Measurements from ENCODE around the gene NCOA7.

The NCOA7 gene

DNA sequence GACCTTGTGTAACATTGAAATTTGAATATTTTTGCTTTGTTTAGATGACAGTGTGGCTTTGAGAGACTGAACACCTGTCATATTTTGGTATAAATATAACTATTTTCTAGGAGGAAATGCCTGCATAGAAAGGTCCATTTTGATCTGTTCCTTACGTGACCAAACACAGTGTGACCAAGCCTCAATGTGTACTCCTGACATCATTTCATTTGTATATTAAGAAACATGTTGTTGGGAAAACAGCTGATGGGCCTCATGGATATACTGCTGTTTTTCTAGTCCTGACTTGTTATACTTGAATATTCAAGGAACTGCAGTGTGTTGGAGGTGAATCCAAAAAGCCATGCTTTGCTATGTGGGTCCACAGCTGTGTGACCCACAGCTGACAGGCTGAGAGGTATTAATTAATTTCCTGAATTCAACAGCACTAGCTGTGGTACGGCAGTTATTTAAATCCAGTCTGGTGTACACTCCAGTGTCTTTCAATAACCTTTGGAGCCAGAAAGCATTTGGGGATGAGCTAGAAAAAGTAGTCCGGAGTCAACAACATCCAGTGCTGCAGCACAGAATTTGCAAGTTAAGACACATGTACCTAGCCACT is 18.9 kb downstream of the NCOA7 start:
- no peak for DNase-seq (ENCODE audit: extremely low read depth, insufficient read length)
- no peak overlapping the region for H3K4me3 ChIP-seq (replicated peaks; ENCODE audit: low read depth, low read length)
- H3K27me3 ChIP-seq (replicated peaks; ENCODE audit: control insufficient read depth, insufficient read depth, low read length), result no peaks in the 10 kb centered on the region
- H3K36me3 ChIP-seq (ENCODE audit: control insufficient read depth, insufficient read depth, low read length), result no peaks in the 10 kb centered on the region; the same call in 1 of the 2 replicates
- TF ChIP-seq, protein P1, sequence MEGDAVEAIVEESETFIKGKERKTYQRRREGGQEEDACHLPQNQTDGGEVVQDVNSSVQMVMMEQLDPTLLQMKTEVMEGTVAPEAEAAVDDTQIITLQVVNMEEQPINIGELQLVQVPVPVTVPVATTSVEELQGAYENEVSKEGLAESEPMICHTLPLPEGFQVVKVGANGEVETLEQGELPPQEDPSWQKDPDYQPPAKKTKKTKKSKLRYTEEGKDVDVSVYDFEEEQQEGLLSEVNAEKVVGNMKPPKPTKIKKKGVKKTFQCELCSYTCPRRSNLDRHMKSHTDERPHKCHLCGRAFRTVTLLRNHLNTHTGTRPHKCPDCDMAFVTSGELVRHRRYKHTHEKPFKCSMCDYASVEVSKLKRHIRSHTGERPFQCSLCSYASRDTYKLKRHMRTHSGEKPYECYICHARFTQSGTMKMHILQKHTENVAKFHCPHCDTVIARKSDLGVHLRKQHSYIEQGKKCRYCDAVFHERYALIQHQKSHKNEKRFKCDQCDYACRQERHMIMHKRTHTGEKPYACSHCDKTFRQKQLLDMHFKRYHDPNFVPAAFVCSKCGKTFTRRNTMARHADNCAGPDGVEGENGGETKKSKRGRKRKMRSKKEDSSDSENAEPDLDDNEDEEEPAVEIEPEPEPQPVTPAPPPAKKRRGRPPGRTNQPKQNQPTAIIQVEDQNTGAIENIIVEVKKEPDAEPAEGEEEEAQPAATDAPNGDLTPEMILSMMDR (IDR thresholded peaks at IDR 0.05; ENCODE audit: insufficient read depth, low read length, poor library complexity, severe bottlenecking), result no peak

DNA sequence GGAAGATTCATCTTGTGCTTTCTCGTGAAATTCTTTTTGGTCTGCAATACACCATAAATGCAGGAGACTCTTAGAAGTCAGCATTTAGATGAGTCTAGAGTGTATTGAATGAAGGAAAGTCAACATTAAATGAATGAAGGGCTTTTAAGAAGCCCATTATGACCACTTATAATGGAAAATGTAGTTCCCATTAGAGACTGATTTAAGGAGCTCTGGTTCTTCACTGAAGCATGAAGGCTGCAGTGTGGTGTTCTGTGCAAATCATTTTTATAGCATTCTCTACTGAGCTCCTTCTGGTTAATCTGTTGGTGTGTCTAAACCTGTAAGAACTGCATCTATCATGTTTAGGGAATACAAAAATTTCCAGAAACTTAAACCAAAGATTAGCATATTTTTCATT is 19.7 kb downstream of the NCOA7 start:
- Histone ChIP-seq H3K4me3 (replicated peaks; ENCODE audit: low read depth, low read length) (no peak overlapping the region), H3K36me3 (ENCODE audit: control insufficient read depth, insufficient read depth, low read length) (no peaks in the 10 kb centered on the region; the same call in 1 of the 2 replicates), H3K27me3 (replicated peaks; ENCODE audit: control insufficient read depth, insufficient read depth, low read length) (no peaks in the 10 kb centered on the region)
- DNase-seq (ENCODE audit: extremely low read depth, insufficient read length), result no peak
- TF ChIP-seq, protein P1 (IDR thresholded peaks at IDR 0.05; ENCODE audit: insufficient read depth, low read length, poor library complexity, severe bottlenecking), result no peak

DNA sequence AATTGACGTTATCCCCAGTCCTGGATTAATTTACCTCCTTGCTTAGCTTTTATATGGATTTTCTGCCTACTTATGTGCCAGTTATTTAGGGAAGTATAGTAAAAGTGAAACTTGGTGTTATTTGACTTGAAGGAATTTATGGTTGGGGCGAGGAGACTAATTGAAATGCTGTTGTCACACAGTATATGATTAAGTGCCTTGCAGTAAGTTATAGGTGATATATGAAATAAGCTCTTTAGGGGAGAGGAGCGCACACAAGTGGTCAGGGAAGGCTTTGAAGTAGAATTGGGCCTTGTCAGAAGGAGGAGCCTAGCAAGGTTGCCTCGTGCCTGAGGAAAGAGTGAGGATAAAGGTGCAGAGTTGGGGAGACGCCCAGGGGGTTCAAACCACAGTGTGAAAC is 20.5 kb downstream of the NCOA7 start:
- no peak for DNase-seq (ENCODE audit: extremely low read depth, insufficient read length)
- Histone ChIP-seq H3K4me3 (replicated peaks; ENCODE audit: low read depth, low read length) (no peak overlapping the region), H3K27me3 (replicated peaks; ENCODE audit: control insufficient read depth, insufficient read depth, low read length) (no peaks in the 10 kb centered on the region), H3K36me3 (ENCODE audit: control insufficient read depth, insufficient read depth, low read length) (no peaks in the 10 kb centered on the region; the same call in 1 of the 2 replicates)
- TF ChIP-seq, protein P1 (IDR thresholded peaks at IDR 0.05; ENCODE audit: insufficient read depth, low read length, poor library complexity, severe bottlenecking), result no peak

DNA sequence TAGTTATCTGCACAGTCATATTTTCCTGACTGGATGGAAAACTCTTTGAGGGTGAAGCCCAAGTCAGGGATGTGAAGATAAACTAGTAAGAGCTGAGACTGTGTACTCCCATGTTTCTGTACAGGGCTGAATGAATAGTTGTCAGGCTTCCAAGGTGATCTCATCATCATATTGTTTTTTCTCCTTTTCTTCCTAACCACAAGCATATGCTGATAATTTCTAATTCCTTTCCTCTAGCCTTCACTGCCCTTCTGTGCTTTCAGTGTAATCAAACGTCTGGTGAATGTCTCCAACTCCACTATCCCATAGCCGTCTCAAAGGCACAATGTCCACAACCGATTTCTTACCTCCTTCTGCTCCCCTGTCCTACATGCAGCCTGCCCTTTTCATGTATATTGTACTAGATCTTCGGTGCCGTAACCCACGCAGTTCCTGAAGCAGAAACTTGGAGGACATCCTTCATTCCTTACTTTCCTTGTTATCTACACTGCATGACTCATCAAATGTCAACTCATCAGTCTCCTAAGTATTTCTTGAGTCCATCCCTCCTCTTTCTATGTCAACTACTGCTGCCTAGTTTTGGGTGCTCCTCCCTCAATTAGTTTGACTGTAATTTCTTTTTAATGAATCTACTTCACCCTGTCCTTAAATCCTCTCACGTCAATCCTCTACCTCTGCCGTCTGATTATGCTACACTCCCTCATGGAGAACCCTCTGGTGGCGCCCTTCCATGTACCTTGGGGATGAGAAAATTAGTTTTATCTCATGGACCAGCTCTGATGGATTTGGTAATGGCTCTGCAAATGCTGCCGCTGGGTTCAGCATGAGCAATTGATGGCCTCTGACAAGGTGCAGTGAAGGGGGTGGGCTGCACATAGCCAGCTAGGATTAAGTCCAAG is 21.9 kb downstream of the NCOA7 start:
- H3K4me3 ChIP-seq (replicated peaks; ENCODE audit: low read depth, low read length), result no peak overlapping the region
- DNase-seq (ENCODE audit: extremely low read depth, insufficient read length), result no peak
- H3K36me3 ChIP-seq (ENCODE audit: control insufficient read depth, insufficient read depth, low read length), result no peaks in the 10 kb centered on the region; the same call in 1 of the 2 replicates
- no peaks in the 10 kb centered on the region for H3K27me3 ChIP-seq (replicated peaks; ENCODE audit: control insufficient read depth, insufficient read depth, low read length)
- TF ChIP-seq, protein P1 (IDR thresholded peaks at IDR 0.05; ENCODE audit: insufficient read depth, low read length, poor library complexity, severe bottlenecking), result no peak

DNA sequence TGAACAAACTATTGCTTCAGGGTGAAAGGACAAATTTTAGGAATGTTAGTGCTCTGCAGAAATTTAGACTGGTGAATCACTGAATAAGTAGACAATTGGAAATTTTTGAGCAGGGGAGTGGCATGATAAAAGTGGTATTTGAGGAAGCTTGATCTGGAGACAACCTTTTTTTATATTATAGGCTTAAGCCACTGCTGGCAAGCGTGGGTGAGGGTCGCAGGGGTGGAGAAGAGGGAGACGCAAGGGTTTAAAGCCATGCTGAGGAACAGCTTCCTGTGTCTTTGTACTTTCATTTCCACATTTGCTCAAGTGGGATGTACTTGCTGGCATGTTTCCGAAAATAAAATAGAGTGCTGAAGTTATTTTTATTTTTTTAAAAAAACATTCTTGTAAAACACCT is 23.7 kb downstream of the NCOA7 start:
- Histone ChIP-seq H3K36me3 (ENCODE audit: control insufficient read depth, insufficient read depth, low read length) (no peaks in the 10 kb centered on the region; the same call in 1 of the 2 replicates), H3K4me3 (replicated peaks; ENCODE audit: low read depth, low read length) (no peak overlapping the region)
- no peak for DNase-seq (ENCODE audit: extremely low read depth, insufficient read length)

More for the DNA sequence above, 23.7 kb downstream of the NCOA7 start:
- TF ChIP-seq, protein P1 (IDR thresholded peaks at IDR 0.05; ENCODE audit: insufficient read depth, low read length, poor library complexity, severe bottlenecking), result no peak
- H3K27me3 ChIP-seq (replicated peaks; ENCODE audit: control insufficient read depth, insufficient read depth, low read length), result no peaks in the 10 kb centered on the region
